Measurements from ENCODE around the gene CLDN4.
"Not testable (repeated sequence)": the region's sequence is repeated elsewhere in the genome, so short reads cannot be mapped to it uniquely, and the experiment has no call there.

CLDN4 gene

DNA sequence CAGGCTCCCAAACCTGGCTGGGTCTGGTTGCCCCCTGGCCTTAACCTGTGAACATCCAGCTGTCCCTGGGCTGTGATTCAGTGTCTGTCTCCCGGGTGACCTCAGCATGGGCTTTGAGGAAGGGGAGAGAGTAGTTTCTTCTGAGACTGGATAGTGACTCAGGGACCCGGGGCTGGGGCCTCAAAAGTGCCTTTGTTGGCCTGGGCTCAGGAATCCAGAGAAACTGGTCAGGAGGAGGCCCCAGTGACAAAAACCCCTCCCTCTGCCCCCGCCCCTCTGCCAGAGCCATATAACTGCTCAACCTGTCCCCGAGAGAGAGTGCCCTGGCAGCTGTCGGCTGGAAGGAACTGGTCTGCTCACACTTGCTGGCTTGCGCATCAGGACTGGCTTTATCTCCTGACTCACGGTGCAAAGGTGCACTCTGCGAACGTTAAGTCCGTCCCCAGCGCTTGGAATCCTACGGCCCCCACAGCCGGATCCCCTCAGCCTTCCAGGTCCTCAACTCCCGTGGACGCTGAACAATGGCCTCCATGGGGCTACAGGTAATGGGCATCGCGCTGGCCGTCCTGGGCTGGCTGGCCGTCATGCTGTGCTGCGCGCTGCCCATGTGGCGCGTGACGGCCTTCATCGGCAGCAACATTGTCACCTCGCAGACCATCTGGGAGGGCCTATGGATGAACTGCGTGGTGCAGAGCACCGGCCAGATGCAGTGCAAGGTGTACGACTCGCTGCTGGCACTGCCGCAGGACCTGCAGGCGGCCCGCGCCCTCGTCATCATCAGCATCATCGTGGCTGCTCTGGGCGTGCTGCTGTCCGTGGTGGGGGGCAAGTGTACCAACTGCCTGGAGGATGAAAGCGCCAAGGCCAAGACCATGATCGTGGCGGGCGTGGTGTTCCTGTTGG, at the start of gene CLDN4:
Gene CLDN4 (plus strand): TSS at position 316 of the 903 bp plus-strand sequence. CDS start 206 bp downstream, at position 522.
- DNase-seq (ENCODE audit: low spot score), result no peak

DNA sequence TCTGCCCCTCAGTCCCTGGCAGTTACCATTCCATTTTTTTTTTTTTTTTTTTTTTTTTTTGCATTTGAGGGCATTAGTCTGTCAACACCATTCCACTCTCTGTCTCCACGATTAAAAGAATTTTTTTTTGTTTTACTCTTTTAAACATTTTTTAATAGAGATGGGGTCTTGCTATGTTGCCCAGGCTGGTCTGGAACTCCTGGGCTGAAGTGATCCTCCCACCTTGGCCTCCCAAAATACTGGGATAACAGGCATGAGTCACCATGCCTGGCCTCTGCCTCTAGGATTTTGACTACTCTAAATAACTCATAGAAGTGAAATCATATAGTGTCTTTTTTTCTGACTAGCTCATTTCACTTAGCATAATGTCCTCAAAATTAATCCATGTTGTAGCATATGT, 44.2 kb upstream of the CLDN4 start:
- DNase-seq (ENCODE audit: low spot score), result no peak

DNA sequence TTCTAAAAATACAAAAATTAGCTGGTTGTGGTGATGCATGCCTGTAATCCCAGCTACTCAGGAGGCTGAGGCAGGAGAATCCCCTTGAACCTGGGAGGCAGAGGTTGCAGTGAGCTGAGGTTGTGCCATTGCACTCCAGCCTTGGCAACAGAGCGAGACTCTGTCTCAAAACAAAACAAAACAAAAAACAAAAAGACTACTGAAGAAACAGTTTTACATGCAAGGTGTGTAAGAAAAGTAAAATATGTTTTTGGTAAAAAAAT, 43.1 kb upstream of the CLDN4 start:
- DNase-seq (ENCODE audit: low spot score), result not testable (repeated sequence)

GRCh38 chr7:73789051-73789450, 41.7 kb upstream of the CLDN4 start:
- no peak for DNase-seq (ENCODE audit: low spot score)

GRCh38 chr7:73791170-73791690, 39.6 kb upstream of the CLDN4 start:
- DNase-seq (ENCODE audit: low spot score), result not testable (repeated sequence)

- not testable (repeated sequence) for DNase-seq (ENCODE audit: low spot score)
These were observed 35.6 kb upstream of the CLDN4 start for GRCh38 chr7:73795188-73795587.

- DNase-seq (ENCODE audit: low spot score), result not testable (repeated sequence)
These were observed 34.1 kb upstream of the CLDN4 start for GRCh38 chr7:73796656-73797055.

DNA sequence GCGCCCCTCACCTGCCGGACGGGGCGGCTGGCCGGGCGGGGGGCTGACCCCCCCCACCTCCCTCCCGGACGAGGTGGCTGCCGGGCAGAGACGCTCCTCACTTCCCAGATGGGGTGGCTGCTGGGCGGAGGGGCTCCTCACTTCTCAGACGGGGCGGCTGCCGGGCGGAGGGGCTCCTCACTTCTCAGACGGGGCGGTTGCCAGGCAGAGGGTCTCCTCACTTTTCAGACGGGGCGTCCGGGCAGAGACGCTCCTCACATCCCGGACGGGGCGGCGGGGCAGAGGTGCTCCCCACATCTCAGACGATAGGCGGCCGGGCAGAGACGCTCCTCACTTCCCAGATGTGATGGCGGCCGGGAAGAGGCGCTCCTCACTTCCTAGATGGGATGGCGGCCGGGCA, 33.6 kb upstream of the CLDN4 start:
- DNase-seq (ENCODE audit: low spot score), result not testable (repeated sequence)

DNA sequence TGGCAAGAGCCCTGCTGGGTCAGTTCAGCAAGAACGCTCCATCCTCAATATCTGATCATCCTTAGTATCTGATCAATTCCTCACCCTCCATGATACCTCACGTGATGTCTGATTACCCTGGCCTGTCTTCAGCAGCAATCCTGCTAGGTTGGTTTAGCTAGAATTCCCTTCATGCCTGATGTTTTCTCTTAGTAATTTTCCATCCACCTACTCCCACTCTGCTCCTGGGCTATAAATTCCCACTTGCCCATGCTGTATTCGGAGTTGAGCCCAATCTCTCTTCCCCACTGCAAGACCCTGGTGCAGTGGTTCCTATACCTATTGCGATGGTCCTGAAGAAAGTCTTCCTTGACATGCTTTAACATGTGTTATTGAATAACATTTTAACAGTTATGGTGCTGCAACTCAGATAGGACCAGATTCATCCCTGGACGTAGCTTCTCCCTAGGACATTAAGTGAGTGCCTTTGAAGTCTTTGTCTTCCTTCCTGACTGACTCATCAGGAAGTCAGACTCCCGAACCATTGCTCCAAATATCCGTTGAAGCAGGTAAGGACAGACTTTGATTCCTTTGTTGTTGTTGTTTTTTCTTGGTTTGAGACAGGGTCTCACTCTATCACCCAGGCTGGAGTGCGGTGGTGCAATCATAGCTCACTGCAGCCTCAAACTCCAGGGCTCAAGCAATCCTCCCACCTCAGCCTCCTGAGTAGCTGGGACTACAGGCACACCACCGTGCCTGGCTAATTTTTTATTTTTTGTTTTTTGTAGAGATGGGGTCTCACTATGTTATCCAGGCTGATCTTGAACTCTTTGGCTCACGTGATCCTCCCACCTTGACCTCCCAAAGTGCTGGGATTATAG, 31.3 kb upstream of the CLDN4 start:
- no peak for DNase-seq (ENCODE audit: low spot score)

DNA sequence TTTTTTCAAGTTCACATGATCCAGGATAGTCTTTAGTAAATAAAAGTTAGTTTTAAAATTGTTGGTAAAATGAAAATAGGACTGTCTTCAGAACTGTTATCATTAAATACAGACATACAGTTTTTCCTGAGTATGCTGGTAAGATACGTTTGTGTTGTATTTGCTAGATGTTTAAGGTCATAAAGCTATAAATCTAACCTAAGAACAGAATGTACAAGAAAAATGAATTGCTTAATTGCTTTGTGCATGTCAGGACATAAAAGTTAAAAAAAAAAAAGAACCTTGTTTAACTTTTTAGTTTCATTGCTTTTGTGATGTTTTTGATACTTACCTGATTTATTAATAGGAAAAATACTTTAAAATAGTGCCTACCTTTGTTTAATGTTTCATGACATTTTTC, 29.2 kb upstream of the CLDN4 start:
- DNase-seq (ENCODE audit: low spot score), result no peak

- DNase-seq (ENCODE audit: low spot score), result no peak
These were observed 28.3 kb upstream of the CLDN4 start for GRCh38 chr7:73802459-73802858.

DNA sequence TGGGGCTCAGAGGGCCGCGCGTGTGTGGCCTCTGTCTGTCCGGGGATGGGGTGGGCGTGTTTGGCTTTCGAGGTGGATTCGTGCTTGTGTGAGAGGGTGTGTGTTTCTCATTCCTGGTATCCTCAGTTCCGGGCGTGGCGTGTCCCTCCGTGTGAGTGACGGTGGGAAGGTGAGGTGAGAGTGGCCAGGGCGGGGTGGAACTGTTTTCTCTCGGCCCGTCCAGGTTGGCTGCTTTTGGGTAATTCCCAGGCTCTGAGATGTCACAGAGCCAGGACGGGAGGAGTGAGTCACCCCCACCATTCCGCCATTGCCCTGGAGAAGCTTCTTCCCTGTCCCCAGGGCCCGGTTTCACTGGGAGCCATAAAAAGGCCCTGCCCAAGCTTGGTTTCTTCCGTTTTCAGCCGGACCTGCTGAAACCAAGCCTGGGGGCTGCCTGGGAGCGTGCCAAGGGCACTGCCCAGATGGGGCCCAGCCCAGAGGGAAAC, 21.3 kb upstream of the CLDN4 start:
- DNase-seq (ENCODE audit: low spot score), result no peak

DNA sequence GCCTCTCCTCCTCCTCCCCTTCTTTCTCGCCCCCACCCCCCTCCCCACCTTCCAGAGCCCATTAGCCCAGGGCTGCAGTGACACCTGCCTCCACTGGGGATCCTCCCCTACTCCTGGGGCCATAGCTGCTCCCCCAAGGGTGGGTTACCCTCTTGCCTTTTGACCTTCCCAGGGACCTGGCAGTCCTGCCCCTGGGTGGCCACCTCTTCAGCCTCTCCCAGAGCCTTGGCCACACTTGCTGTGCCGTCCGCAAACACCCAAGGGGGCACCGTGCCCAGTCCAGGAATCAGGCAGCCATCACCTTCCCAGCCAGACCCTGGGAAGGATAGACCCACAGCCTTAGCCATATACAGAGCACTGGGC, 19.8 kb upstream of the CLDN4 start:
- DNase-seq (ENCODE audit: low spot score), result no peak

GRCh38 chr7:73811760-73812168, 19.0 kb upstream of the CLDN4 start:
- DNase-seq (ENCODE audit: low spot score), result peak; percentile 75

- no peak for DNase-seq (ENCODE audit: low spot score)
These were observed 17.8 kb upstream of the CLDN4 start for GRCh38 chr7:73812996-73813395.

GRCh38 chr7:73815436-73815835, 15.4 kb upstream of the CLDN4 start:
- no peak for DNase-seq (ENCODE audit: low spot score)

DNA sequence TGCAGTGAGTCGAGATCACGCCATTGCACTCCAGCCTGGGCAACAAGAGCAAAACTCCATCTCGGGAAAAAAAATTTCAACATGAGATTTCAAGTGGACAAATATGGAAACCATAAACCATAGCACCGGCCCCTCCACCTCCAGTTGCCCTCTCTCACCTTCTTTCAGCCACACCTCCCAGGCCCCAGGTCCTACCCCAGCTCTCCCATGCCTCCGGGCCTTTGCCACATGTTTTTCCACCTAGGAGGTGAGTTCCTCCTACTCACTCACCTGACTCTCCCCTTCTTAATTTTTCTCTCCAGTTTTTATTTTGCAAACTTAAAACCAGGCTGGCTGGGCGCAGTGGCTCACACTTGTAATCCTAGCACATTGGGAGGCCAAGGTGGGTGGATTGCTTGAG, 13.7 kb upstream of the CLDN4 start:
- no peak for DNase-seq (ENCODE audit: low spot score)

DNA sequence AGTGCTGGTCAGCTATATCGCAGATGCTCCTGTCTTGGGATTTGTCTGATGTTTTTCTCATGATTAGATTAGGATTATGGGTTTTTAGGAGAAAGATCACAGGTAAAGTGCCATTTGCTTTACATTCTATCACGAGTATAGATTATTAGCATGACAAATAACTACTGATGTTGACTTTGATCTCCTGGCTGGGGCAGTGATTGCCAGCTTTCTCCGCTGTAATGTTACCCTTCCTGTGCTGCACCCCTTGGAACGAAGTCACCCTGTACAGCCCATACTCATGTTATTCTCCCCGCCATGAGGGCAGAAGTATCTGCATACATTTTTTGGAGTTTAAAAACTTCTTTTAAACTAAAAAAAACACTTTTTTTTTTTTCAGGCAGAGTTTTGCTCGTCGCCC, 10.8 kb upstream of the CLDN4 start:
- DNase-seq (ENCODE audit: low spot score), result no peak

DNA sequence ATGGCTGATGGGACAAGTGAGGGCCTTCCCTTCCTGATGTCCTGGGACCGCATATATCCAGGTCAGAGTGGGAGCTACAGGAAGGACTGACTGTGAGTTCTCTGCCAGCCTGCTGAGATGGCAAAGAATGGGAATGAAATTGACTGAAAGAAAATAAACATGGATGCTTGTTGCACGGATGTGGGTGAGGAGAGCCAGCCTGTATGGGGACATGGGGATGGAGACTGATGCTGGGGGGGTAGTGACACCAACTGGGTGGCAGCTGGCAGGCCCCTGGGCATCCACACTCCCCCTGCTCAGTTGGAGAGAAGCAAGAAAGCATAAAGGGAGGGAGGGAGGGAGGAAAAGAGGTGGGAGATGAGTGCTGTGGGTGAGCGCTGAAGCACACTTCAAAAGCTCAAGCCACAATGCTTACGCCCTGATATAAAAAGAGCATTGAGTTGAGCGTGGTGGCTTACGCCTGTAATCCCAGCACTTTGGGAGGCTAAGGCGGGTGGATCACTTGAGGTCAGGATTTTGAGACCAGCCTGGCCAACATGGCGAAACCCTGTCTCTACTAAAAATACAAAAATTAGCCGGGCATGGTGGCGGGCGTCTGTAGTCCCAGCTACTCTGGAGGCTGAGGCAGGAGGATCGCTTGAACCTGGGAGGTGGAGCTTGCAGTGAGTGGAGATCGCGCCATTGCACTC, 9.1 kb upstream of the CLDN4 start:
- not testable (repeated sequence) for DNase-seq (ENCODE audit: low spot score)

GRCh38 chr7:73822319-73823173, 8.2 kb upstream of the CLDN4 start:
- DNase-seq (ENCODE audit: low spot score), result peak; percentile 99

DNA sequence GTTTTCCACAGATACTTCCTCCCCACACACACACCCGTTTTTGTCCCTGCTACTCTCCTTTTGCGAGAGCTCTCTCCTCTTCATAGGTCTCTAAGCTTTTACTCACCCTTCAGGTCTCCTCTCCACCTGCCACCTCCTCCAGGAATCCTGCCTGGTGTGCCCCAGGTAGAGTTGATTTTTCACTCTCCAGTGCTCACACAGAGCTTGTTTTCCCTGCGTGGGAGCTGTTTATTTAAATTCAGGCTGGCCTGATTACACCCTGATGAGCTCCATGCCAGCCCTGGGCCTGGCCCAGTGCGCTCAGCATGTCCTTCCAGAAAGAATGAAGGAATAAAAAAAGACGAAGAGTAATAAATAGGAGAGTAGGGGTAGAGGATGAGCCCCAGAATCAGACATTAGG, 7.5 kb upstream of the CLDN4 start:
- DNase-seq (ENCODE audit: low spot score), result no peak
